Inflammatory macrophage (primary cell): ENCODE results near the gene PRKD2.
A peak's percentile ranks its signal among the peaks of the same experiment; 100 is the strongest.

Source experiments
- DNase-seq, 2 donors: peaks; one replicate each; pipeline ENCODE4 v3.0.0-alpha.2; 2020 to 2022
- total RNA-seq, 18 experiments: gene quantifications; one replicate each; lab custom pipeline; 2026; ENCODE audit warnings: mixed read lengths in 6 of 18, inconsistent platforms in 2 of 18; lab: John Stamatoyannopoulos, UW

Gene PRKD2
- total RNA-seq: 2.9 to 13.6 (median 7.4) reads per million in 18 experiments

DNA sequence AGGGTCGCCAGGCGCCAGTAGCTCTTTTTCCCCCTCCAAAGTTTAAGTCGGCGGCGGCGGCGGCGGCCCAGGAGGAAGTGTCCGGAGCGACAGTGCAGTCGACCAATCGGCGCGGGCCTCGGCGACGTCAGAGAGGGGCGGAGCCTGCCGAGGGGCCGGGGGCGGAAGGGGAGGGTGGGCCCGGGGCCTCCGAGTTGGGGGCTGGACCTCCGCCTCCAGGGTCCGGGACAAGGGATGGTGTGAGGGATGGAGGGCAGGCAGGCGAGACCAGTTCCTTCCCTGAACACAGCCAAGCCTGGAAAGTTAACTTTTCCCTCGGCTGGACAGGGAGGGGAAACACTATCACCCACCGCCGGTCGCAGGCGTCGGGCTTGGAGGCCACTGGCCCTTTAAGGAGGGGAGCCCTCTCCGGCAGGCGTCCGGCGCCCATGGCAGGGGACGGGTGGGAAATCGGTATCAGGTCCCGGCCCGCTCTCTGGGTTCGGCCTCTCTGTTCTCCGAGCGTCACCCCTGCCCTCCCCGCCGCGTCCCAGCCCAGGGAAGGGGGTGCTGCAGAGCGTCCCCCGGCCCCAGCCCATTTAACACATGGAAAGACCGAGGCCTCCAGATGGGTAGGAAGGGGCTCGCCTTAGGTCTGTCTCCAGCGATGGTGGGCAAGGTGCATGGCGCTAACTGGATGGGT lies at the start of gene PRKD2:
Gene PRKD2, minus strand, starts transcription at position 81 of the 682 bp plus-strand sequence. CDS start 744 bp downstream, outside the sequence.
- DNase-seq: peak; percentile 75 to 80

DNA sequence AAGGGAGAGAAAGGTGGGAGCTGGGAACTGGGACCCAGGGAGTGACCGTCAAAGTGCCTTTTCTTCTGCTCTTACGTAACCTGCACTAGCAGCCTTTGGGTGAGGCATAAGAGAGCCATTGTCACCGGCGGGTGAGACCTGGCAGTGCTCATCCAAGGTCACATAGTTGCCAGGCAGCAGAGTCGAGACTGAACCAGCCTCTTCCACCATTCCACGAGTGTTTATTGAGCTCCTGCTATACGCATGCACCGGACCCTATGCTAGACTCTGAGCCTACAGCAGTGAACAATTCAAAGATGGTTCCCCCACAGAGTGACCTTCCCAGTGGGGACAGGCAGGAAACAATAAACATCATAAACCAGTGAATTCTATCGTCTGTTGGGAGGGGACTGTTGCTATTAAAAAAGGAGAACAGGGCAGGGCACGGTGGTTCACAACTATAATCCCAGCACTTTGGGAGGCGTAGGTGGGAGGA lies 47.9 kb upstream of the PRKD2 start:
- no peak for DNase-seq

DNA sequence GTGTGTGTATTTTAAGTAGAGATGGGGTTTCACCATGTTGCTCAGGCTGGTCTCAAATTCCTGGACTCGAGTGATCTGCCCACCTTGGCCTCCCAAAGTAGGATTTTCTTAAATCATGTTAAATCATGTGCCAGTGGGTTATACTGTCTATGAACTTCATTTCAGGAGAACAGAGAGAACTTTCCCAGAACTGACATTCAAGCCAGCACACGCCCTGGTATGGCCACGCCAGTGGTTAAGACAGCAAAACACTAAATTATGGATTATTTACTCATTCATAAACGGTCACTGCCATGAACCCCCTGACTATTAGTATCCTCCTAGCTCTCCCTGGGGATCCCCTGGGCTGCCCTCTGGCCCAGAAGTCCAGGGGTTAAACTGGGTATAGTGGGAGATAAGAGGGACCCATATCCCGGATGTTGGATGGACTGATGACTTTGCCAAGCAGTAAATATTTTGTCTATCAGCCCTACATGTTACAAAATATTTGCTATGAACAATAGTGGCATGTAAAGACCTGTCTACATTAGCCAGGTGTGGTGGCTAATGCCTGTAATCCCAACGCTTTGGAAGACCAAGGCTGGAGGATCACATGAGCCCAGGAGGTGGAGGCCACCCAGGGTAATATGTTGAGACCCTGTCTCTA lies 45.5 kb upstream of the PRKD2 start:
- no peak for DNase-seq

DNA sequence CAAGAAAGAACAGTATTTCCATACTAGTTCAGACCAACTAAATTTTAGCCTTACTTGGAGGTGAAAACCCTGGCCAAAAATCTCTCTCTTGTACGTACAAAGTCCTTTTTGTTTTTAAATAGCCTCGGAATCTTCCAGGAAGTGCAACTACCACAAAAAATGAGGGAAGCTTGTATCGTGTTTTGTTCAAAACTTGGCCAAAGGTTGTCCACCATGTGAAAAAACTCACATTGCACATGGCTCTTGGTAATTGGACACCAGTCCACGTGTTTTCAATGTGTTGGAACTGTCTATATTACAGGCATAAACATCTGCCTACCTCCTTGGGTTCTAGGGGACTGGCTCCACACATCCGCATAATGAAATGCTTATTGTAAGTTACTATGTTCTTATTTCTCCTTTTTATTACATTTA lies 44.5 kb upstream of the PRKD2 start:
- peak in 1 of 2 donors; percentile 25 for DNase-seq

DNA sequence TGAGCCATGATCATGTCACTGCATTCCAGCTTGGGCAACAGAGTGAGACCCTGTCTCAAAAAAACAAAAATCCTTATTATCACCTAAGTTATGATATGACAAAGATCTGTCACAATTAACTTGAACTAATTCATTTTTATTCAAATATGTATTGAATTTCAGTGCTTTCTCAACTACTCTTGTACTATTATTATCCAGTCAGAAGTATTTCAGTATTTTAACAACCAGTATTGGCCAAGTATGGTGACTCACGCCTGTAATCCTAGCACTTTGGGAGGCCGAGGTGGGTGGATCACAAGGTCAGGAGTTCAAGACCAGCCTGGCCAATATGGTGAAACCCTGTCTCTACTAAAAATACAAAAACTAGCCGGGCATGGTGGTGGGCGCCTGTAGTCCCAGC lies 44.0 kb upstream of the PRKD2 start:
- DNase-seq: peak in 1 of 2 donors; percentile 40

DNA sequence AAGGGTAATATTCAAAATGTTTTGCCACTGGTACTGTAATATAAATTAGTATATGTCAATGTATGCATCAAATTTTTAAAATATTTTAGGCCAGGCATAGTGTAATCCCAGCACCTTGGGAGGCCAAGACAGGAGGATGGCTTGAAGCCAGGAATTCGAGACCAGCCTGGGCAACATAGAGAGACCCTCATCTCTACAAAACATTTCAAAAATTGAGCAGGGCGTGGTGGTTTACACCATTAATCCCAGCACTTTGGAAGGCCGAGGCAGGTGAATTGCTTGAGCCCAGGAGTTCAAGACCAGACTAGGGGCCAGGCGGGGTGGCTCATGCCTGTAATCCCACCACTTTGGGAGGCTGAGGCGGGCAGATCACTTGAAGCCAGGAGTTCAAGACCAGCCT lies 43.4 kb upstream of the PRKD2 start:
- no peak for DNase-seq

DNA sequence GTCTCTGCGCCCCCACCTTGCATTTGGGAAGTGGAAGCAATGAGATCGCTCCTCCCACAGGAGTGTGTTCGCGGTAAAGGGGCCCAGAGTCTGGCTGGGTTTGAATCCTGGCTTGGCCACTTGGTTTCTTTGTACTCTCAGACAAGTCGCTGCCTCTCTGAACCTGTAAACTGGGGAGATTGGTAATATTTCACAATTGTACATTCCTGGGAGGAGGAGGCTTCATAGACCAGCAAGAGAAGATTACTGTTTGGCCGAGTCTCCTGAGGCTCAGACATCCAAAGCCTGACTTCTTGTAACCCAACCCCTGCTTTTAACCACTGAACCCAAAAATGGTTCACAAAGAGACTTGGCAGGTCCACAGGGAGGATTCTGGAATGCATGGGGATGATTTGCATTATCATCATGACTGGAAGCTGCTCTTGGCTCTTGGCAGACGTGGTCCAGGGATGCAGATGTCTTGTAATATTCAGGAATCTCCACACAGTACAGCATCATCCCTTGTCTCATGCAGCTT lies 43.0 kb upstream of the PRKD2 start:
- DNase-seq: peak in 1 of 2 donors; percentile 39

DNA sequence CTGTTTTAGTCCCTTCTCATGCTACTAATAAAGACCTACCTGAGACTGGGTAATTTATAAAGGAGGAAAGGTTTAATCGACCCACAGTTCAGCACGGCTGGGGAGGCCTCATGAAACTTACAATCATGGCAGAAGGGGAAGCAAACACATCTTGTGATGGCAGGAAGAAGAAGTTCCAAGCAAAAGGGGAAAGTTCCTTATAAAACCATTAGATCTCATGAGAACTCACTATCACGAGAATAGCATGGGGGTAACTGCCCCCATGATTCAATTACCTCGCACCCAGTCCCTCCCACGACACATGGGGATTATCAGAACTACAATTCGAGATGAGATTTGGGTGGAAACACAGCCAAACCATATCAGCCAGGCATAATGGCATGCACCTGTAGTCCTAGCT lies 42.3 kb upstream of the PRKD2 start:
- DNase-seq: peak; percentile 69 to 73

DNA sequence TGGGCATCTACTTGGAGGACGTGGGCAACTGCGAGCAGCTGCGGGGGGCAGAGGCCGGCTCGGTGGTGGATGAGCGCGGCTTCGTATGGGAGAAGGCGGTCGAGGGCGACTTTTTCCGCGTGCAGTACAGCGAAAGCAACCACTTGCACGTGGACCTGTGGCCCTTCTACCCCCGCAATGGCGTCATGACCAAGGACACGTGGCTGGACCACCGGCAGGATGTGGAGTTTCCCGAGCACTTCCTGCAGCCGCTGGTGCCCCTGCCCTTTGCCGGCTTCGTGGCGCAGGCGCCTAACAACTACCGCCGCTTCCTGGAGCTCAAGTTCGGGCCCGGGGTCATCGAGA lies 39.6 kb upstream of the PRKD2 start:
- DNase-seq: no peak

DNA sequence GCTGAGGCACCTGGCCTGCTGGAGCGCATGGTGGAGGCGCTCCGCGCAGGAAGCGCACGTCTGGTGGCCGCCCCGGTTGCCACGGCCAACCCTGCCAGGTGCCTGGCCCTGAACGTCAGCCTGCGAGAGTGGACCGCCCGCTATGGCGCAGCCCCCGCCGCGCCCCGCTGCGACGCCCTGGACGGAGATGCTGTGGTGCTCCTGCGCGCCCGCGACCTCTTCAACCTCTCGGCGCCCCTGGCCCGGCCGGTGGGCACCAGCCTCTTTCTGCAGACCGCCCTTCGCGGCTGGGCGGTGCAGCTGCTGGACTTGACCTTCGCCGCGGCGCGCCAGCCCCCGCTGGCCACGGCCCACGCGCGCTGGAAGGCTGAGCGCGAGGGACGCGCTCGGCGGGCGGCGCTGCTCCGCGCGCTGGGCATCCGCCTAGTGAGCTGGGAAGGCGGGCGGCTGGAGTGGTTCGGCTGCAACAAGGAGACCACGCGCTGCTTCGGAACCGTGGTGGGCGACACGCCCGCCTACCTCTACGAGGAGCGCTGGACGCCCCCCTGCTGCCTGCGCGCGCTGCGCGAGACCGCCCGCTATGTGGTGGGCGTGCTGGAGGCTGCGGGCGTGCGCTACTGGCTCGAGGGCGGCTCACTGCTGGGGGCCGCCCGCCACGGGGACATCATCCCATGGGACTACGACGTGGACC lies 39.1 kb upstream of the PRKD2 start:
- no peak for DNase-seq

DNA sequence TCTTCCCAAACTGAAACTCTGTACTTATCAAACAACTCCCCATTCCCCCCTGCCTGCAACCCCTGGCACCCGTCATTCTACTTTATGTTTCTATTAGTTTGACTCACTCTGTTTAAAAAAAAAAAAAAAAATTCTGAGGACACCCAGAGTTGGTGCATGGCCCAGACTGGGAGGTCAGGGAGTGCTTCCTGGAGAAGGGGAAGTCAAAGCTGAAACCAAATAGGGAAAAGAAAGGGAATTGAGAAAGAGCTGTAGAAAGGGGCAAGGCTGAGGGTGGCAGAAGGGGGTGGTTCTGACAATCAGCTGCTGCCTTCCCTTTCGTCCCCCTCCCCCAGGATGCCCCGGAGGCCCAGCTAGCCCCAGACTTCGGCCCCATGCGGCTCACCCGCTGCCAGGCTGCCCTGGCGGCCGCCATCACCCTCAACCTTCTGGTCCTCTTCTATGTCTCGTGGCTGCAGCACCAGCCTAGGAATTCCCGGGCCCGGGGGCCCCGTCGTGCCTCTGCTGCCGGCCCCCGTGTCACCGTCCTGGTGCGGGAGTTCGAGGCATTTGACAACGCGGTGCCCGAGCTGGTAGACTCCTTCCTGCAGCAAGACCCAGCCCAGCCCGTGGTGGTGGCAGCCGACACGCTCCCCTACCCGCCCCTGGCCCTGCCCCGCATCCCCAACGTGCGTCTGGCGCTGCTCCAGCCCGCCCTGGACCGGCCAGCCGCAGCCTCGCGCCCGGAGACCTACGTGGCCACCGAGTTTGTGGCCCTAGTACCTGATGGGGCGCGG lies 38.4 kb upstream of the PRKD2 start:
- peak; percentile 80 to 87 for DNase-seq

DNA sequence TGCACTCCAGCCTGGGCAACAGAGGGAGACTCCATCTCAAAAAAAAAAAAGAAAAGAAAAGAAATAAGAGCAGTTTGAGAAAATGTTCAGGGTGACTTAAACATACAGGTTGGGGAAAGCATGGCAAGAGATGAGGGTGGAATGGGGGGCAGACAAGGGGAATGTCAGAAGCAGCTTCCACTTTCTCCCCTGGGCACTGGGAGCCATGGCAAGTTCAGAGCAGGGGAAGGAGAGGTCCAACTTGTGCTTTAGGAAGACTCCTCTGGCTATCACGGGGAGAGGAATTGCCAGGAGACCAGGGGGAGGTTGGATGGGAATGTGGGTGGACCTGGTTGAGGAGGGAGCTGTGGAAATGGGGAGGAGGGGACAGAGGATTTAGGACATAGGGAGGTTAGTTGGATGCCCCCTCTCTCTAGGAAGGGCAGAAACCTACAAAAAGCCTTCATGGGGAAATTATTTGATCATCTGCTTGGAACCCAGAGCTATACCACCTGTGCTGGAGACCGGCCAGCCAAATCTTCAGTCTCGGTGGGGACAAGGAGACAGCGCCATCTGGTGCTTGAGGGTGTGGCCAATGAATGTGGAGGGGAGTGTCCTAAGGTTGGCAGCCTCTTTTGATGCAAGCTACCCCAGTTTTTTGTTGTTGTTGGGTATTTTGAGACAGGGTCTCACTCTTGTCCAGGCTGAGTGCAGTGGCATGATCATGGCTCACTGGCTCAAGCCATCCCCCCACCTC lies 36.7 kb upstream of the PRKD2 start:
- peak; percentile 44 to 53 for DNase-seq

DNA sequence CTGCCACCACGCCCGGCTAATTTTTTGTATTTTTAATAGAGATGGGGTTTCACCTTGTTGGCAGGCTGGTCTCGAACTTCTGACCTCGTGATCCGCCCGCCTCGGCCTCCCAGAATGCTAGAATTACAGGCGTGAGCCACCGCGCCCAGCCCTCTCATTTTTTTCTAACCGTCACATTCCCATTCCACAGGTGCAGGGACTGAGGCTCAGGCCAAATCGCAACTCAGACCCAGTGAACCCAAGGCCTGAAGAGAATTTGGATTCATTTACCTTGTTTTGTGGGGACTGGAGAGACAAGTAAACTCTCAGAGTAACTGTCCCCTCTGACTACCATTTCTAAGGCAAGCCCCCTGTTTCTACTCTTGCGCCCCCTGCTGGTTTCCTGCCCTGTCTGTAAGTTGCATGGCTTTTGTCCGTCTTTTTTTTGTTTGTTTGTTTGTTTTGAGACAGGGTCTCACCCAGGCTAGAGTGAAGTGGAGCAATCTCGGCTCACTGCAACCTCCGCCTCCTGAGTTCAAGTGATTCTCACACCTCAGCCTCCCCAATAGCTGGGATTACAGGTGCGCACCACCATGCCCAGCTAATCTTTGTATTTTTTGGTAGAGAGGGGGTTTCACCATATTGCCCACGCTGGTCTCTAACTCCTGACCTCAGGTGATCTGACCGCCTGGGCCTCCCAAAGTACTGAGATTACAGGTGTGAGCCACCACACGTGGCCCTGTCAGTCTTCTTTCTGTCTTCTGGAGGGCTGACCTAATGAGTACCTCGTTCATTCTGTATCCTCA lies 31.6 kb upstream of the PRKD2 start:
- peak; percentile 71 for DNase-seq

DNA sequence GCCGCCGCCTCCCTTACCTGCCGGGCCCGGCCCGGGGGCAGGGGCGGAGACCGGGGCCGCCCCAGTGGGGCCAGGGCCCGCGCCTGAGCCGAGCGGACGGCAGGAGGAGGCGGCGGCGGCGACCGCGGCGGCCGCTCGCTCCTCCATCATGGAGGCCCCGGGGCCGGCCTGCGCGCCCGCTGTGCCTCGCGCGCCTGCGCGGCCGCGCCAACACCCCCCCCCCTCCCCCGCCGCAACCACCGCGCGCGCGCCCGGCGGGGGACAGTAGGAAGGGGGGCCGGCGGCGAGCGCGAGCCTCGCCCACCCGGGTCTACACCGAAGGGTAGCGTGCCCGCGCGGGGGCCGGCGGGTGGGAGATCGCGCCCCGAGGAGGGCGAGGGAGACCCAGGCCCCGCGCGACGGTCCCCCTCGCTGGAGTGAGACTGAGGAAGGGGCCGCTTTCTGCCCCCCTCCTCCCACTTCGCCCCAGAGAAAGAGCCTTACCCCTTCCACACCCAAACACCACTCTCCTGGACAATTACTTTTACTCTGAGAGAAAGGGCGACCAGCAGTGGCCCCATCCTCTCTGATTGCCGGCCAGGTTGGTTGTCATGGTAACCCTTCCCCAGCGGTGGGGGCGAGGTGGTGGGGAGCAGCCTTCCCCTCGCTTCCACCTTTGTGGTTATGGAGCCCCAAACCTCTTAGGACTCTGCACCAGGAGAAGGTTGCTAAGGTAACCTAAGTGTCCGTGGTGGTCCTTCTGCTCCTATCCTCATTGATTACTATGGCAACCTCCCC lies 29.6 kb upstream of the PRKD2 start, which contains the start of gene STRN4:
Gene STRN4, minus strand, starts transcription at position 170 of the 777 bp plus-strand sequence. Its CDS starts 20 bp downstream, at position 150.
- DNase-seq: peak in 1 of 2 donors; percentile 66

DNA sequence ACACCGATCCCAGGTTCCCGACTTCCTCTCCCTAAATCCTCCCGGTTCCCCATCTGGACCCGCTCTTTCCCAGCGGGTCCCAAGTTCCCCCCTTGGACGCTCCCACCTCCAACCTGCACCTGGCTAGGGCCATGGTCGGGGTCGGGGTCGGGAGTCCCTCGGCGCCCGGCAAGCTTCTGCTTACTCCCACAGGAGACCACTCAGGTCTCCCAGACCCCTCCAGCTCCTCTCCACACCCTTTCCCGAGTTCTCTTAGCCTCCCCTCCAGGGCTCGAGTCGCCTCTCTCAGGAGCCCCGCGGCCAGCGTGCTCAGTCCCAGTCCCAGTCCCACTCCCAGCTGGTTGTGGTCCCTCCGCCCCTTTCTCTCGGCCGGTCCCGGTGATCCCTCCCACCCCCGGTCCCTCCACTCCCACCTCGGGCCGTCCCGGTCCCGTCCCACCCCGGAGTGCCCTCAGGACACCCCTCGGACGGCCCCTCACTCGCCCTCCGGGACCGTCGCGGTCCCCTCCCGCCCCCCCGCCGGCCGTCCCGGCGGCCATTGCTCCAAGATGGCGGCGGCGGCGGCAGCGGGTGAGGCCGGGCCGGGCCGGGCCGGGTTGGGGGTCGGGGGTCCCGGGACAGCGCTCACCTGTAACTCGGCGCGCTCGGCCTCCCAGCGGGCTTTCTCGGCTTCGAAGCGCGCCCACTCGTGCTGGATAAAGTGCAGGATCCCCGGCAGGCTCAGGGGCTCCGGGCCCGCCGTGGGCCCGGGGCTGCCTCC lies 28.8 kb upstream of the PRKD2 start, which contains the start of gene FKRP:
Gene FKRP, plus strand, starts transcription at position 537 of the 760 bp plus-strand sequence. CDS start 9,394 bp downstream, outside the sequence.
- DNase-seq: no peak

DNA sequence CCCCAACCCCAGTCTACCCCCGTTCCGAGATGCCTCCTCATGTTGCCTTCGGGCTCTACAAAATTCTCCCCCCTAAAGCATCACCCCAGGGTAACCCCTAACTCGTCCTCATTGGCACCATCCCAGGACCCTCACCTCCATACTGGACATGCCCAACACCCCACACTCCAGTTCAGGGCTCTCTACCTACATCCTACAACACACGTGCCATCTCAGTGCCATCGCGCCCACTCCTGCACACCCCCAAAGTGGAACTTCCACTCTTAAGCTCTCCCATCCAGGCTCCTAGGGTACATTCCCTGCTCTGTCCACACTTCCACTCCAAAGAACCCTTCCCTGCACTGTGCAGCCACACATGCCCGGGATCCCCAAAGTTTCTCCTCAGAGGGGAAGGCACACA lies 28.1 kb upstream of the PRKD2 start:
- no peak for DNase-seq

DNA sequence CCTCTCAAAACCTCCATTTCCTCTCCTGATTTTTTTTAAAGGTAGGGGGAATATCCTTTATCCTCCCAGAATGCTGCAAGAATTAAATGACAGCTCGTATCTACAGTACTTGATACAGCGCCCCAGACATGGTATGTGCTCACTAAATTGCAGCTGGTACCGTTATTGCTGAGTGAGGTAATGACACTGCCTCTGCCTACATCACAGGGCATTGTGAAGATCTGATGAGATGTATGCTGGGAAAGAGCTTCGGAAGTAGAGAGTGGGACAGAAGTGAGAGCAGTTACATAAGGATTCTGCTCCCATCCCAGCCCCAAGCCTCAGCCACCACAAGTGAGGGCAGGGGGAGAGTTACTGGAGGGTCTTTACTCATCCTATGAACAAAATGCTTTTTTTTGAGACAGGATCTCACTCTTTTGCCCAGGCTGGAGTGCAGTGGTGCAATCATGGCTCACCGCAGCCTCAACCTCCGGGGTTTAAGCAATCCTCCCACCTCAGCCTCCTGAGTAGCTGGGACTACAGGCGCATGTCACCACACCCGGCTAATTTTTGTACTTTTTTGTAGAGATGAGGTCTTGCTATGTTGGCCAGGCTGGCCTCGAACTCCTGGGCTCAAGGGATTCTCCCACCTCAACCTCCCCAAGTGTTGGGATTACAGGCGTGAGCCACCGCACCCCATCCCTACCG lies 27.2 kb upstream of the PRKD2 start:
- peak in 1 of 2 donors; percentile 35 for DNase-seq

DNA sequence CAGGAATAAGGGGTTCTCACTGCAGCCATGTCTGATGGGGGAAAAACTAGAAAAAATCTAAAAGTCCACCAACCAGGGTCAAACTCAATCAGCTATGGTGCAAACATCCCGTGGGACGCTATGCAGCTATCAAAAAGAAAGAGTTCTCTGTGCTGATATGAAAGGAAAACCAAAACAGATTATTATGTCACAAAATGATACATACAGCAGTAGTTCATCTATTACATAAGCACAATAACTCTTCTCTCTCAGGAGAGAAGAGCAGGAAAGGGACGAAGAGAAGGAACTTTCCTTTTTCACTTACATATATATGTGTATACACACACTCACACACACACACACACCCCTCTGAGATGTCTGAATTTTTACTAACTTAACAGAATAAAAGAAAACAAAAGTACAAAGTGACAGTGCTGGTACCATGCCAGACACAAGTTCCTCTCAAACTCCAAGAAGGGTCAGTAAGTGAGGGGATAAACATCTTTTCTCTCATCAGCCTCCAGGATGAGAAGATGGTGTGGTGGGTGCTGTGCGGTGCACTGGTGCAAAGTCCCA lies 26.1 kb upstream of the PRKD2 start:
- no peak for DNase-seq
